ENCODE measurements around the gene NECAB3. TPM values are rescaled to one million over a fixed set of nuclear protein-coding genes. Genes with fewer than 3 reads are reported as not detected.

Gene NECAB3
- total and polyA plus RNA-seq, 2 of the 13 experiments (the other 11 are each of a cell fraction or from before 2014, with no cell fraction given): 61.5 to 65.5 TPM

GRCh38 chr20:33653218-33653899, 20.9 kb downstream of the NECAB3 start:
- peak; percentile 73 for ATAC-seq
- Histone ChIP-seq H3K9me3 (ENCODE audit: low read length) (no peaks in the 10 kb centered on the region), H3K4me3 (replicated peaks in 1 of 3; ENCODE audit: insufficient read depth in 1 of 3, low read depth in 2 of 3, low read length in 3 of 3) (no peak overlapping the region), H4K20me1 (ENCODE audit: insufficient read depth, low read length) (no peaks in the 10 kb centered on the region), H3K27me3 (ENCODE audit: control insufficient read depth in 1 of 2, insufficient read depth in 2 of 2, low read length in 2 of 2) (no peaks in the 10 kb centered on the region), H3K79me2 (ENCODE audit: insufficient read depth, low read length) (no peaks in the 10 kb centered on the region), H3K4me1 (ENCODE audit: insufficient read depth, low read length) (peaks cover 37% of the 10 kb centered on the region), H3K4me2 (ENCODE audit: low read depth, low read length) (no peak overlapping the region), H3K36me3 (replicated peaks in 1 of 2; ENCODE audit: control insufficient read depth in 1 of 2, insufficient read depth in 2 of 2, low read length in 2 of 2) (peaks cover 12 to 19% of the 10 kb centered on the region in 2 experiments; a peak in 4 of 5 replicates), H3K27ac (ENCODE audit: extremely low read length, insufficient read depth, low read length) (no peak overlapping the region), H3K9ac (ENCODE audit: insufficient read depth, low read depth, low read length) (no peak overlapping the region), H2AFZ (ENCODE audit: low read length) (no peak overlapping the region)
- ChIA-PET POLR2A (interaction anchor here (0.8 to 2.2 kb wide), 6 partner anchors 10 to 164 kb away, joined by 3 to 24 read pairs (median 4); partner anchors contain the start of genes CBFA2T2 and ZNF341), CTCF (ENCODE audit: low intra/inter-chr PET ratio, low total read pairs) (interaction anchor here (0.6 to 4.7 kb wide), 7 partner anchors 33 to 259 kb away, joined by 3 to 53 read pairs (median 4); partner anchors contain the start of gene ZNF341)
- peak; percentile 75 for DNase-seq (ENCODE audit: low spot score)
- in situ Hi-C loops (cut with HindIII; ENCODE audit: extremely low pct_ligation_motif_present, low pct_unique_long_range_greater_than_20kb) (loop anchor here (5.0 kb wide), 1 partner anchor 191 kb away; no protein-coding TSS in a partner anchor), intact Hi-C loops (cut with micrococcal nuclease; ENCODE audit: unreplicated experiment) (loop anchor here (2.0 to 5.0 kb wide), 2 partner anchors 136 to 197 kb away; no protein-coding TSS in a partner anchor)
- WGBS (ENCODE audit: low lambda C conversion rate): 57% methylated on average over 16 of the region's 16 CpGs
- FAIRE-seq: peak; percentile 82
- BruUV-seq (replicated peaks): no TSS peak
- TF ChIP-seq ZNF720 (CRISPR knock-in tag; IDR thresholded peaks at IDR 0.05): peak; percentile 67; the same call in 1 of the 2 replicates
- peak; percentile 27; the same call in 1 of the 2 replicates for TF ChIP-seq DRAP1 (CRISPR knock-in tag; IDR thresholded peaks at IDR 0.05)
- 0 out of 2 replicates have a peak, but pooled peaks have one; percentile 23 for TF ChIP-seq MXD3 (CRISPR knock-in tag; IDR thresholded peaks at IDR 0.05)
- no peak for TF ChIP-seq ZNF18 (CRISPR knock-in tag; IDR thresholded peaks at IDR 0.05; ENCODE audit: insufficient replicate concordance)
- no peak for TF ChIP-seq SNAPC5 (CRISPR knock-in tag; IDR thresholded peaks at IDR 0.05; ENCODE audit: borderline replicate concordance)
- no peak for TF ChIP-seq ZFP36 (IDR thresholded peaks at IDR 0.05; ENCODE audit: borderline replicate concordance, low read depth, low read length, partially characterized antibody)
- TF ChIP-seq ZNF256 (CRISPR knock-in tag; conservative IDR thresholded peaks at IDR 0.05): no peak; the same call in 1 of the 2 replicates
- TF ChIP-seq ZNF44 (CRISPR knock-in tag; IDR thresholded peaks at IDR 0.05): no peak
- no peak for TF ChIP-seq ZBTB42 (CRISPR knock-in tag; IDR thresholded peaks at IDR 0.05)
- no peak for TF ChIP-seq PTBP1 (IDR thresholded peaks at IDR 0.05; ENCODE audit: low read depth, low read length, poor library complexity, severe bottlenecking)
- no peak; the same call in 1 of the 2 replicates for TF ChIP-seq ZNF451 (CRISPR knock-in tag; IDR thresholded peaks at IDR 0.05)
- 0 out of 2 replicates have a peak, but pooled peaks have one; percentile 19 for TF ChIP-seq NFATC3 (CRISPR knock-in tag; IDR thresholded peaks at IDR 0.05)
- TF ChIP-seq SMAD1 (CRISPR knock-in tag; IDR thresholded peaks at IDR 0.05; ENCODE audit: borderline replicate concordance, low read depth): no peak
- peak; percentile 91; the same call in 1 of the 2 replicates for TF ChIP-seq PAF1 (CRISPR knock-in tag; IDR thresholded peaks at IDR 0.05)
- TF ChIP-seq PAWR (CRISPR knock-in tag; IDR thresholded peaks at IDR 0.05; ENCODE audit: borderline replicate concordance): no peak
- TF ChIP-seq ATAD3A (CRISPR knock-in tag; IDR thresholded peaks at IDR 0.05): no peak
- TF ChIP-seq KLF6 (CRISPR knock-in tag; IDR thresholded peaks at IDR 0.05): no peak
